SK-N-SH (cell line): ENCODE data around the gene SAMD4A.

Experiments
- EP300 ChIP-seq, 2 experiments: IDR thresholded peaks; 2 replicates each; pipeline versions ENCODE4 v1.4.0 to v1.6.1; 2012; ENCODE audit warnings: borderline replicate concordance in 1 of 2, low read depth in 1 of 2, low read length in 1 of 2
- EZH2phosphoT487 ChIP-seq: fragments of 200-600 bp; sonication (generic); IDR thresholded peaks from 2 replicates; pipeline ENCODE4 v1.6.1; 2017; ENCODE audit warnings: low read depth, mixed run types, mild to moderate bottlenecking, antibody characterized with exemption, moderate library complexity, borderline replicate concordance
- GABPA ChIP-seq: IDR thresholded peaks from 2 replicates; pipeline ENCODE4 v1.4.0; 2012; ENCODE audit warnings: low read depth, mild to moderate bottlenecking
- MEF2A ChIP-seq: IDR thresholded peaks from 2 replicates; pipeline ENCODE4 v1.4.0; 2012; ENCODE audit warnings: low read depth, borderline replicate concordance
- NFIC ChIP-seq: IDR thresholded peaks from 2 replicates; pipeline ENCODE4 v1.4.0; 2012; ENCODE audit warnings: borderline replicate concordance
- POLR2AphosphoS5 ChIP-seq: IDR thresholded peaks from 2 replicates; pipeline ENCODE4 v1.6.1; 2012; ENCODE audit warnings: low read depth, low read length
- RCOR1 ChIP-seq: fragments of 150-350 bp; IDR thresholded peaks from 2 replicates; pipeline ENCODE4 v1.6.1; 2017; ENCODE audit warnings: antibody characterized with exemption, low read length
- RXRA ChIP-seq: IDR thresholded peaks from 2 replicates; pipeline ENCODE4 v1.4.0; 2012; ENCODE audit warnings: low read depth, mild to moderate bottlenecking, borderline replicate concordance
- SIN3A ChIP-seq: IDR thresholded peaks from 2 replicates; pipeline ENCODE4 v1.6.1; 2012; ENCODE audit warnings: low read depth, mild to moderate bottlenecking, low read length, moderate library complexity, borderline replicate concordance
- TAF1 ChIP-seq: IDR thresholded peaks from 2 replicates; pipeline ENCODE4 v1.6.1; 2012; ENCODE audit warnings: low read depth, mild to moderate bottlenecking, low read length, moderate library complexity, borderline replicate concordance
- YY1 ChIP-seq: IDR thresholded peaks from 2 replicates; pipeline ENCODE4 v1.4.0; 2012; ENCODE audit warnings: low read depth, mild to moderate bottlenecking
- TF ChIP-seq, protein P1 (sequence below): fragments of 200-600 bp; sonication (generic); IDR thresholded peaks from 2 replicates; pipeline ENCODE4 v1.6.1; 2017; ENCODE audit warnings: antibody characterized with exemption, mild to moderate bottlenecking, moderate library complexity
- TF ChIP-seq, protein P2 (sequence below): fragments of 150-350 bp; IDR thresholded peaks from 2 replicates; pipeline ENCODE4 v1.6.1; 2017; ENCODE audit warnings: antibody characterized with exemption, low read length, low read depth, borderline replicate concordance

GRCh38 chr14:54777395-54777794 is 210.5 kb downstream of the SAMD4A start:
- TF ChIP-seq NFIC = no peak
- TF ChIP-seq, protein P1, sequence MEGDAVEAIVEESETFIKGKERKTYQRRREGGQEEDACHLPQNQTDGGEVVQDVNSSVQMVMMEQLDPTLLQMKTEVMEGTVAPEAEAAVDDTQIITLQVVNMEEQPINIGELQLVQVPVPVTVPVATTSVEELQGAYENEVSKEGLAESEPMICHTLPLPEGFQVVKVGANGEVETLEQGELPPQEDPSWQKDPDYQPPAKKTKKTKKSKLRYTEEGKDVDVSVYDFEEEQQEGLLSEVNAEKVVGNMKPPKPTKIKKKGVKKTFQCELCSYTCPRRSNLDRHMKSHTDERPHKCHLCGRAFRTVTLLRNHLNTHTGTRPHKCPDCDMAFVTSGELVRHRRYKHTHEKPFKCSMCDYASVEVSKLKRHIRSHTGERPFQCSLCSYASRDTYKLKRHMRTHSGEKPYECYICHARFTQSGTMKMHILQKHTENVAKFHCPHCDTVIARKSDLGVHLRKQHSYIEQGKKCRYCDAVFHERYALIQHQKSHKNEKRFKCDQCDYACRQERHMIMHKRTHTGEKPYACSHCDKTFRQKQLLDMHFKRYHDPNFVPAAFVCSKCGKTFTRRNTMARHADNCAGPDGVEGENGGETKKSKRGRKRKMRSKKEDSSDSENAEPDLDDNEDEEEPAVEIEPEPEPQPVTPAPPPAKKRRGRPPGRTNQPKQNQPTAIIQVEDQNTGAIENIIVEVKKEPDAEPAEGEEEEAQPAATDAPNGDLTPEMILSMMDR = no peak
- TF ChIP-seq, protein P2, sequence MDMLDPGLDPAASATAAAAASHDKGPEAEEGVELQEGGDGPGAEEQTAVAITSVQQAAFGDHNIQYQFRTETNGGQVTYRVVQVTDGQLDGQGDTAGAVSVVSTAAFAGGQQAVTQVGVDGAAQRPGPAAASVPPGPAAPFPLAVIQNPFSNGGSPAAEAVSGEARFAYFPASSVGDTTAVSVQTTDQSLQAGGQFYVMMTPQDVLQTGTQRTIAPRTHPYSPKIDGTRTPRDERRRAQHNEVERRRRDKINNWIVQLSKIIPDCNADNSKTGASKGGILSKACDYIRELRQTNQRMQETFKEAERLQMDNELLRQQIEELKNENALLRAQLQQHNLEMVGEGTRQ = no peak
- TF ChIP-seq SIN3A = no peak
- TF ChIP-seq MEF2A = no peak
- TF ChIP-seq POLR2AphosphoS5 = no peak
- no peak for TF ChIP-seq YY1
- TF ChIP-seq GABPA = no peak
- TF ChIP-seq RCOR1 = no peak
- TF ChIP-seq EP300 (IDR thresholded peaks at IDR 0.05; ENCODE audit: borderline replicate concordance in 1 of 2, low read depth in 1 of 2, low read length in 1 of 2) = no peak
- TF ChIP-seq EZH2phosphoT487 = no peak
- TF ChIP-seq TAF1 = no peak
- TF ChIP-seq RXRA = no peak
